ENCODE data around the gene TUNAR.

Gene TUNAR

DNA sequence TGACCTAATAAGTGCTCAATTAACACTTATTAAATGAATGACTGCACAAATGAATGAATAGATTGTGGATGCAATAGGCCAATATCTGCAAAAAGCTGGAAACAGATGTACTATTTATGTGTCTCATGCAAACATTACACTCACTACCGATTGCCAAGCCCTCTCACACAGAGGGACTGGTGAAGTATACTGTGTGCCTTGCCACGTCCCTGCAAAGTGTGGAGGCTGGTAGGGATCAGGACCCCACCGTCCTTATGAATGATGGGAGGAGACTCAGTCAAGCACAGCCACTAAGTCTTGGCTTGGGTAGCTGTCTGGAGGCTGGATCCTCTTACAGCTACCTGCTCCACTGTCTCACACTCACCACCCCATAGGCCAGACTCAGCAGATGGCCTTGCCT, 3.9 kb upstream of the TUNAR start:
- H3K27ac ChIP-seq (ENCODE audit: low read length), result no peak overlapping the region

DNA sequence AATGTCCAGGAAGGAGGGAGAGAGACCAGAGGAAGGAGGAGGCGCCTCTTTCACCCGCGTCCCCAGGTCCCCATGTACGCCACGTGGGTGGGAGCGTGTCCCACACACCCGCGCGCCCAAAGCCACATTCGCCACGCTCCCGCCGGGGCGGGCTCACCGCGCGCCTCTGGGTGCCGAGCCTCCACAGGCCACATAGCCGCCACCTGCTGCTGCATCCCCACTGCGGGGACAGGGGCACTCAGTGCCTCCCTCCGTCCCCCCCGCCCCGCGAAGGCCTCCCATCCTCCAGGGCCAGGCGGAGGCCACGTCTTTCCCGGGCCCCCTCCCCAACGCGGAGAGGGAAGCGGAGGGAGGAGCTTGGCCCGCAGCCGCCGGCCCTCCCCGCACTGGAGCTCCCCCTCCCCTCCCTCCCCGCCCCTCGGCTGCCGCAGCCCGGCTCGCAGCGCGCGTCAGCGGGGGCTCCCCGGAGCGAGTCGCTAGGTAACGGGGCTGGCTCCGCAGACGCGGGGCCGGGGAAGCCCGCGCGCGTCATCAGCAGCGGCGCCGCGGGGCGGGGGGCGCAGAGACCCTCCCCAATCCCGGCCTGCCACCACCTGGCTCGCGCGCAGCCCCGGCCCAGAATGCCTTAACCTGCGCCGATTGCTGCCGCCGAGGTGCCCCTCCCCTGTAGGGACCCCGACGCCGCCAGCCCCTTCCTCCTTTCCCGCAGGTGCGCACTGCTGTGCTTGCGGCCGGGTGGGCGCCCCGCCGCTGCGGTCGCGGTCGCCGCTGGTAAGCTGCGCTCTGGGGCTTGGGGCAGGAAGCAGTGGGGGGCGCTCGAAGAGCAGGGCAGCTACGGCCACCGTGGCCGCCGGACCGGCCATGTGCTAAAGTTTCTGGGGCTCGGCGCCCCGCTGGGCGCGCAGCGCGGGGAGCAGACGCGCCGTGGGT, 536 bp upstream of the TUNAR start:
- H3K9ac ChIP-seq (ENCODE audit: low read length), result peak overlapping the region; percentile 55
- no peaks in the 10 kb centered on the region for H3K36me3 ChIP-seq (ENCODE audit: control insufficient read depth, low read depth, low read length)
- peaks cover 23% of the 10 kb centered on the region for H3K27me3 ChIP-seq (ENCODE audit: control insufficient read depth, insufficient read depth, low read length)
- peak overlapping the region; percentile 64 for H3K4me3 ChIP-seq (ENCODE audit: low read length)
- H3K27ac ChIP-seq (ENCODE audit: low read length), result no peak overlapping the region
- H3K4me1 ChIP-seq (ENCODE audit: control insufficient read depth, low read depth, low read length), result peaks cover 17% of the 10 kb centered on the region
- no peaks in the 10 kb centered on the region for H3K9me3 ChIP-seq (ENCODE audit: control insufficient read depth, low read depth, low read length)

More for the DNA sequence above, 3.9 kb upstream of the TUNAR start:
- Histone ChIP-seq H3K4me3 (ENCODE audit: low read length) (no peak overlapping the region), H3K36me3 (ENCODE audit: control insufficient read depth, low read depth, low read length) (no peaks in the 10 kb centered on the region), H3K9ac (ENCODE audit: low read length) (no peak overlapping the region), H3K27me3 (ENCODE audit: control insufficient read depth, insufficient read depth, low read length) (peaks cover 16% of the 10 kb centered on the region), H3K9me3 (ENCODE audit: control insufficient read depth, low read depth, low read length) (no peaks in the 10 kb centered on the region), H3K4me1 (ENCODE audit: control insufficient read depth, low read depth, low read length) (peaks cover 6% of the 10 kb centered on the region)

DNA sequence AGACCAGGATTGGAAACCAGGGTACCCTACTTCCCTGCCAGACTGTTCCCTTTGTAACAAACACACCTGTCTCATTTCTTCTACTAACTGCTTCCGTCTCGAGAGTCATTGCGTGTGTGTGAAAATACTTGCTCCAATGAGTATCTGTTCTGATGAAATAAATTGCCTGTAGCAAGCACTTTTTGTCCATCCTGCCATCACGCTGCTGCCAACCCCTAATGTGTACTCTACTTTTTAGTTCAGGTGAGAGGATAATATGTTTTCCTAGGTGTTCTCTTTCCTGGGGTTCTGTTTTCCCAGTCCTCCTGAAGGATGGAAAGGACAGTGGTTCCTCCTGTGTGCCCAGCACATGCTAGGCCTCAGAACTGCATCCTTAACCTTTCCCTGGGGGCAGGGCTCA, 1.0 kb downstream of the TUNAR start:
- Histone ChIP-seq H3K9me3 (ENCODE audit: control insufficient read depth, low read depth, low read length) (no peaks in the 10 kb centered on the region), H3K27me3 (ENCODE audit: control insufficient read depth, insufficient read depth, low read length) (peaks cover 23% of the 10 kb centered on the region), H3K36me3 (ENCODE audit: control insufficient read depth, low read depth, low read length) (no peaks in the 10 kb centered on the region), H3K9ac (ENCODE audit: low read length) (no peak overlapping the region), H3K4me1 (ENCODE audit: control insufficient read depth, low read depth, low read length) (peaks cover 24% of the 10 kb centered on the region), H3K27ac (ENCODE audit: low read length) (no peak overlapping the region), H3K4me3 (ENCODE audit: low read length) (peak overlapping the region; percentile 64)

DNA sequence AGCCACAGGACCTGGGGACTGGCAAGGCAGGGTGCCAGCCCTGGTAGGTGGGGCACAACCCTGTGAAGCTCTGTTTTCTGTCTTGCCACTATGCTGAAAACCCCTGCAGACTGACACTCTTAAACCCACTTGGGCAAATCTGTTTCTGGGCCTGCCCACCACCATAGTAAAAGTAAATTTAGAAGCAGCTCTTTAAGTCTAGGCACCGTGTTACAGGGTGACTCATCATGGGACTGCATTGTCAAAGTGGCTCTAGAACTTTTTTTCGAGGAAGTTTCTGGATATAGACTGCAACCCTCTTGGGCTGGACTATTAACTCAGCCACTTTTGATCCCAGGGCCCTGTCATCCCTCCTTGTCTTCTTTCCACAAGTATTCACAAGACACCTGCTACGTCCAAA, 7.7 kb downstream of the TUNAR start:
- Histone ChIP-seq H3K36me3 (ENCODE audit: control insufficient read depth, low read depth, low read length) (peaks cover 5% of the 10 kb centered on the region), H3K4me1 (ENCODE audit: control insufficient read depth, low read depth, low read length) (peaks cover 16% of the 10 kb centered on the region), H3K27me3 (ENCODE audit: control insufficient read depth, insufficient read depth, low read length) (no peaks in the 10 kb centered on the region), H3K9ac (ENCODE audit: low read length) (no peak overlapping the region), H3K9me3 (ENCODE audit: control insufficient read depth, low read depth, low read length) (no peaks in the 10 kb centered on the region), H3K4me3 (ENCODE audit: low read length) (no peak overlapping the region), H3K27ac (ENCODE audit: low read length) (no peak overlapping the region)

DNA sequence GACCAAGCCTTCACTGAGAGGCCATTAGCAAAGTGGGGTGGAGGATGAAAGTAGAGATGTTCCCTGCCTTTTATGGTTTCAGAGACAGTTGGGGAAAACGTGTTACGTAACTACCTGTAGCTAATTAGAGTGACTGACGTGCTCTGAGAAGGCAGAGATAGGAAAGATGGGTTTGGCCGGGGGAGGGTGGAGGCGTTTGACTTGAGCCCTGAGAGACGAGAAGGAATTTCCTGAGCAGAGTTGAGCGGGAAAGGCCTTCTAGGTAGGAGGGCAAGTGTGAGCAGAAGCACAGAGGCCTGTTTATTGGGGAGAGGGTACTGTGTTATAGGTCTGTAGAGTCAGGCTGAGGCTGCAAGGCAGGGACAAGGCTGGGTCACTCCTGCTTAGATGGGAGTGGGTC, 8.6 kb downstream of the TUNAR start:
- Histone ChIP-seq H3K36me3 (ENCODE audit: control insufficient read depth, low read depth, low read length) (peaks cover 5% of the 10 kb centered on the region), H3K9me3 (ENCODE audit: control insufficient read depth, low read depth, low read length) (no peaks in the 10 kb centered on the region), H3K27ac (ENCODE audit: low read length) (no peak overlapping the region), H3K4me1 (ENCODE audit: control insufficient read depth, low read depth, low read length) (peaks cover 16% of the 10 kb centered on the region), H3K27me3 (ENCODE audit: control insufficient read depth, insufficient read depth, low read length) (no peaks in the 10 kb centered on the region), H3K9ac (ENCODE audit: low read length) (no peak overlapping the region), H3K4me3 (ENCODE audit: low read length) (no peak overlapping the region)

DNA sequence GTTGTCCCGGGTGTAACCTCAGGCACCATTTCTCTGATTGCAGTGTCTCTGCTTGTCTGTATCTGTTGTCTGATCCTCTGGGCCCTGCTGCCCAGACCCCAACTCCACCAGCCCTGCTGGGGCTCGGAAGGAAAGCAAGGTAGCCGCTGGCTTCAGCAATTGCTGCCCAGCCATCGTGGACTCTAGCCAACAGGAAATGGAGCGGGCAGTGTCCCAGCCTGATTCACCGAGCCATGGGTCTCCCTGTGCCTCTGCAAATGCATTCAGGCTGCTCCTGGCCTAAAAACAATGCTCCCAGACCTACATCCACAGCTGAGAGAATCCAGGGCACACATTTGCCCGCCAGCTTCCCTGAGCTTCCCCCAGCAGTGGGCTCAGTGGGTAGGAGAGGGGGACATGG, 9.2 kb downstream of the TUNAR start:
- Histone ChIP-seq H3K9me3 (ENCODE audit: control insufficient read depth, low read depth, low read length) (no peaks in the 10 kb centered on the region), H3K4me3 (ENCODE audit: low read length) (no peak overlapping the region), H3K36me3 (ENCODE audit: control insufficient read depth, low read depth, low read length) (peaks cover 5% of the 10 kb centered on the region), H3K4me1 (ENCODE audit: control insufficient read depth, low read depth, low read length) (peaks cover 16% of the 10 kb centered on the region), H3K9ac (ENCODE audit: low read length) (no peak overlapping the region), H3K27ac (ENCODE audit: low read length) (no peak overlapping the region), H3K27me3 (ENCODE audit: control insufficient read depth, insufficient read depth, low read length) (no peaks in the 10 kb centered on the region)

DNA sequence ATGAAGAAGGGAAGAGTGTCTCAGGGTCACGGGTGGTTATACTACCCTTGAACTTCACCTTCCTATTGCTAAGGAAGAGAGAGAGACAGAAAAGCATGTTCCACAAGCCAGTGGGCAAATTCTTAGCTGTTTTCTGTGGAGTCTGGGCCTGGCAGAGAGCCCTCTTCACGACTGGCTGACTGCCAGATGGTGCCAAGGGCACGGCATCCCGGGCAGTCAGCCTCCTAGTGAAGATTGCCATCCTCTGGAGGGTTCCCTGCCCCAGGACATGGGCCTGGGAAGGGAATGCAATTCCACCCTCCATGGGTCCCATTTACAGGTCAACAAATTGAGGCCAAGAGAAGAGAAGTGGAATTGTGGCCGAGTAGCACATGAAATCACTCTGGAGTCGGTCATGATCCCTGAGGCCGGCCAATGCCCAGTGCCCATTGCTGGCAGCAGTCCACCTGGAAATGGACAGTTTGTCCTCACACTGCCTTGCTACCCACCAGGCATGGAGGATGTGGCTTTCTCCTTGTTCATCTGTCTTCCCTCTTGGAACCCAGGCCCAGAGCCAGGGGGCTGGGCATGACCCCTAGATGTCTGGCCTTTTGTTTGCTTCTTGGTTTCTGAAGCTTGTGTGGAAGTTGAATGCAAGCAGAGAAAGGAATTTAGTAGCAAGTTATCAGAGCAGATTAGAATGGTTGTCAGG, 9.9 kb downstream of the TUNAR start:
- H3K4me1 ChIP-seq (ENCODE audit: control insufficient read depth, low read depth, low read length), result peaks cover 14% of the 10 kb centered on the region
- no peak overlapping the region for H3K9ac ChIP-seq (ENCODE audit: low read length)
- no peaks in the 10 kb centered on the region for H3K27me3 ChIP-seq (ENCODE audit: control insufficient read depth, insufficient read depth, low read length)
- H3K27ac ChIP-seq (ENCODE audit: low read length), result no peak overlapping the region
- H3K4me3 ChIP-seq (ENCODE audit: low read length), result no peak overlapping the region
- H3K9me3 ChIP-seq (ENCODE audit: control insufficient read depth, low read depth, low read length), result no peaks in the 10 kb centered on the region
- H3K36me3 ChIP-seq (ENCODE audit: control insufficient read depth, low read depth, low read length), result peaks cover 5% of the 10 kb centered on the region

DNA sequence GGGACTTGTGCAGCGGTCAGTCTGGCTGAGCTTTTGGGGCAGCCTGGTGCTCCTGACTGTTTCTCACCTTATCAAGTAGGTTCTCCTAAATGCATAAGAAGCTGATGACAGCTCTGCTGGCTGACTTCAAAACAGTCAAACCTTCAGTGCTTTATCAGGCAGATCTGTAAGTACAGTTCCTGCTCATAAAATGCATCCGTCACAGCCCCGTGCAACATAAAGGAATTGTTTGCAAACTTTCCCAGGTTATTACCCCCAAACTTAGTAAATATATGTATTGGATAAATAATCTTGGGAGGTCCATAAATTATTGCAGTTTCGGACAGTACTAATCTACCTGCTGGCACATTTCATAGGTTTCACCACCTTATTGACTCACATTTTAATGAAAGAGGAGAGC, 10.7 kb downstream of the TUNAR start:
- Histone ChIP-seq H3K4me3 (ENCODE audit: low read length) (no peak overlapping the region), H3K27me3 (ENCODE audit: control insufficient read depth, insufficient read depth, low read length) (no peaks in the 10 kb centered on the region), H3K36me3 (ENCODE audit: control insufficient read depth, low read depth, low read length) (peaks cover 5% of the 10 kb centered on the region), H3K9ac (ENCODE audit: low read length) (no peak overlapping the region), H3K9me3 (ENCODE audit: control insufficient read depth, low read depth, low read length) (no peaks in the 10 kb centered on the region), H3K4me1 (ENCODE audit: control insufficient read depth, low read depth, low read length) (peaks cover 12% of the 10 kb centered on the region), H3K27ac (ENCODE audit: low read length) (no peak overlapping the region)

DNA sequence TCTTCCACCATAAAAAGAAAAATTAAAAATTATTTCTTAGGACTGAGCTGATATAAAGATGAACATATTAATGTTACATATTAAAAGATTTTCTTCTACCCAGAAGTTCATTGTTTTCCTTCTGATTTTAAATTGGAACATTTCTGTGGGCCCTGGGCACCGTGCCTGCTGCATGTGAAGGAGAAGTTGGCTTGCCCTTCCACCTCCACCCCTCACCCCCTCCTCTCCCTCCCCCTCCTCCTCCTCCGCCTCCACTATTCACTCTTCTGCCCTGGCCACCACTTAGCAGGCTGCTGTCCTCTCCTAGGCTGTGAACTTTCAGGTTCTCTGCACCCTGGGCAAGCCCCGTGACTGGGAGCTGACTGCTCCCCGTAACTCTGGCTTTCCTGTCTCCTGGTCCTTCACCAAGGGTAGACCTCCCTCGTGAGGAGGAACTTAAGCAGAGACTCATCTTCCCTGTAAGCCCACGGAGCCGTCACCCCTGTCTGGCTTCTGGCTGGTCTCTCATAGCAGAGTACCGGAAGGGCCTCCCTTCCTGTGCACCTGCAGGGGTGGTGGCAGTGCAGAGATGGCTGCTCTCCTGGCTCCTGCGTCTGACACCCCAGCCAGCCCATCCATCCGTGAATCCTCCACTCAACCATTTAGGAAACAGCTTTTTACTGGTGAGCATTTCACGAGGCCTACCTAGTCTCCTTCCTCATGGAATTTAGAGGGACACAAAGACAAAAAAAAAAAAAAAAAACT, 12.8 kb downstream of the TUNAR start:
- H3K27ac ChIP-seq (ENCODE audit: low read length), result no peak overlapping the region
- peaks cover 10% of the 10 kb centered on the region for H3K4me1 ChIP-seq (ENCODE audit: control insufficient read depth, low read depth, low read length)
- H3K27me3 ChIP-seq (ENCODE audit: control insufficient read depth, insufficient read depth, low read length), result no peaks in the 10 kb centered on the region
- H3K9ac ChIP-seq (ENCODE audit: low read length), result no peak overlapping the region
- no peak overlapping the region for H3K4me3 ChIP-seq (ENCODE audit: low read length)
- H3K9me3 ChIP-seq (ENCODE audit: control insufficient read depth, low read depth, low read length), result no peaks in the 10 kb centered on the region
- H3K36me3 ChIP-seq (ENCODE audit: control insufficient read depth, low read depth, low read length), result peaks cover 5% of the 10 kb centered on the region

DNA sequence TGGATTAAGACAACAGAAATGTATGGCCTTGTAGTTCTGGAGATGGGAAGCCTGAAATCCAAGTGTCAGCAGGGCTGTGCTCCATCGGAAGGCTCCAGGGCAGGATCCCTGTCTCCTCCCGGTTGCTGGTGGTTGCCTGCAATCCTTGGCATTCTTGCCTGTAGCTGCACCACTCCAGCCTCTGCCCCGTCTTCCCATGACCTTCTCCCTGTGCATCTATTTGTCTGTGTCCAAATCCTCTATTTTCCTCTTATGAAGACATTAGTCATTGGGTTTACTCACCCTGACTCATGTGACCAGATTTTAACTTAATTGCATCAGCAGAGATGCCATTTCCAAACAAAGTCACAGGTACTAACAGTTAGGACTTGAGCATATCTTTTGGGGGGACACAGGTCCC, 15.1 kb downstream of the TUNAR start:
- no peaks in the 10 kb centered on the region for H3K9me3 ChIP-seq (ENCODE audit: control insufficient read depth, low read depth, low read length)
- no peaks in the 10 kb centered on the region for H3K27me3 ChIP-seq (ENCODE audit: control insufficient read depth, insufficient read depth, low read length)
- peaks cover 13% of the 10 kb centered on the region for H3K4me1 ChIP-seq (ENCODE audit: control insufficient read depth, low read depth, low read length)
- H3K9ac ChIP-seq (ENCODE audit: low read length), result no peak overlapping the region
- H3K4me3 ChIP-seq (ENCODE audit: low read length), result no peak overlapping the region
- H3K36me3 ChIP-seq (ENCODE audit: control insufficient read depth, low read depth, low read length), result peaks cover 5% of the 10 kb centered on the region
- no peak overlapping the region for H3K27ac ChIP-seq (ENCODE audit: low read length)

DNA sequence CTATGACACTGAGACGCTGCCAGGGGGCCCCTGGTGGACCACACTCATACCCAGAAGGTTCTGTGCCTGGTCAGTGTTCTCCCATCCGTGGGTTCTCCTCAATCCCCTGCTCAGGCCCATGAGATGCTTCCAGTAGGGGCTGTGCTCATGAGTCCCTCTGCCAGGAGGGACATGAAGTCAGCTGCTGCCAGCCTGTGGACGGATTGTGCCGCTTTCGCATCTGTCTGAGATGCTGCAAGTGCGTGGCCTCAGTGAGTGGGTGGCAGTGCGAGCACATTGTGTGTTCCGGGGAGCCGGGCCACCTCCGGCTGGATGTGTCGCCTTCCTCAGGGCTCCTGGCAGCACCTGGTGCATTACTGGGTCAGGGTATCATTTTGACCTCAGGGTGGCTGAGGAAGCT, 15.5 kb downstream of the TUNAR start:
- Histone ChIP-seq H3K9me3 (ENCODE audit: control insufficient read depth, low read depth, low read length) (no peaks in the 10 kb centered on the region), H3K36me3 (ENCODE audit: control insufficient read depth, low read depth, low read length) (peaks cover 5% of the 10 kb centered on the region), H3K9ac (ENCODE audit: low read length) (no peak overlapping the region), H3K27ac (ENCODE audit: low read length) (no peak overlapping the region), H3K4me1 (ENCODE audit: control insufficient read depth, low read depth, low read length) (peaks cover 17% of the 10 kb centered on the region), H3K27me3 (ENCODE audit: control insufficient read depth, insufficient read depth, low read length) (no peaks in the 10 kb centered on the region), H3K4me3 (ENCODE audit: low read length) (no peak overlapping the region)
